ENCODE measurements around the gene EMC6.

DNA sequence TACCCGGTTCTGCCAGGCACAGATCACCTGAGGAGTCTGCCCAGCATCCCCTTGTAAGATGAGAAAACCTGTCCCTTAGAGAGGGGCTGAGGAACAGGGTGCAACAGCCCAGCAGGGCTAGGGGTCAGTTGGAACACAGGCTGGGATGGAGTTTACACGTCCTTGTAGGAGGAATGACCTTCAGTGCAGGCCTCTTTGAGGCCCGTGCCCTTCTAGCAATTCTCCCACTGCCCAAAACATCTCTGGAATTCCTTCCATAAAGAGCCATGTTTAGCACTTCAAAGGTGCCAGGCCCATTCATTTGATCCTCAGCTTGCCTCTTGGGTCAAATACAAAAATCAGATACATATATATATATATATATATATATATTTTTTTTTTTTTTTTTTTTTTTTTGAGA, 27.6 kb upstream of the EMC6 start:
- TF ChIP-seq, protein P1, sequence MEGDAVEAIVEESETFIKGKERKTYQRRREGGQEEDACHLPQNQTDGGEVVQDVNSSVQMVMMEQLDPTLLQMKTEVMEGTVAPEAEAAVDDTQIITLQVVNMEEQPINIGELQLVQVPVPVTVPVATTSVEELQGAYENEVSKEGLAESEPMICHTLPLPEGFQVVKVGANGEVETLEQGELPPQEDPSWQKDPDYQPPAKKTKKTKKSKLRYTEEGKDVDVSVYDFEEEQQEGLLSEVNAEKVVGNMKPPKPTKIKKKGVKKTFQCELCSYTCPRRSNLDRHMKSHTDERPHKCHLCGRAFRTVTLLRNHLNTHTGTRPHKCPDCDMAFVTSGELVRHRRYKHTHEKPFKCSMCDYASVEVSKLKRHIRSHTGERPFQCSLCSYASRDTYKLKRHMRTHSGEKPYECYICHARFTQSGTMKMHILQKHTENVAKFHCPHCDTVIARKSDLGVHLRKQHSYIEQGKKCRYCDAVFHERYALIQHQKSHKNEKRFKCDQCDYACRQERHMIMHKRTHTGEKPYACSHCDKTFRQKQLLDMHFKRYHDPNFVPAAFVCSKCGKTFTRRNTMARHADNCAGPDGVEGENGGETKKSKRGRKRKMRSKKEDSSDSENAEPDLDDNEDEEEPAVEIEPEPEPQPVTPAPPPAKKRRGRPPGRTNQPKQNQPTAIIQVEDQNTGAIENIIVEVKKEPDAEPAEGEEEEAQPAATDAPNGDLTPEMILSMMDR (IDR thresholded peaks at IDR 0.05; ENCODE audit: borderline replicate concordance, extremely low read depth, low read length, poor library complexity, severe bottlenecking), result no peak
- no peak for TF ChIP-seq EZH2 (IDR thresholded peaks at IDR 0.05; ENCODE audit: borderline replicate concordance, low read depth, low read length, severe bottlenecking)
